GM19193 (cell line): ENCODE measurements around the gene PRAMEF20.
"Not testable (repeated sequence)": the region's sequence is repeated elsewhere in the genome, so short reads cannot be mapped to it uniquely, and the experiment has no call there.

Source experiments
- POLR2A ChIP-seq: IDR thresholded peaks from 4 replicates; pipeline ENCODE4 v1.6.1; 2011; ENCODE audit not compliant: insufficient read depth, insufficient read length; ENCODE audit errors: extremely low read depth

Gene PRAMEF20

DNA sequence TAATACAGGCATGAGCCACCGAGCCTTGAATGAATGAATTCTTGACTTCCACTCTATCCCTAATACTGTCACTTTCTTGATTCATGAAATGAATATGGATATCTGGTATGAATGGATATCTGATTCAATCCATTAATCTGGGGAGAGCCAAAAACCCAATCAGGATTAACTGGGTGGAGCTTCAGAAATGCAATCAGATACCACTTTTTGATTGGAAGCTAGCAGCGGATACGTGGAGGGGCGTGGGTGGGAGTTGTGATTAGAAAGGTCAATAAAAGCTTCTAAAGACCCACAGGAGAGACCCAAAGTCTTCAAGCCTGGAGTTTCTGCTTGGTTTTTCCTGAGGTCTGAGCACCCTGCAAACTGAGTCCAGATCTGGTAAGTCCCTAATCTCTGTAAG is at the start of gene PRAMEF20:
Gene PRAMEF20, plus strand, starts transcription at position 301 of the 400 bp plus-strand sequence. CDS start 5,905 bp downstream, outside the sequence.
- TF ChIP-seq POLR2A, result not testable (repeated sequence)

- TF ChIP-seq POLR2A, result not testable (repeated sequence)
Observed at GRCh38 chr1:13389332-13389731, 20.9 kb upstream of the PRAMEF20 start, which contains the start of gene PRAMEF17. PRAMEF17 (plus strand) TSS chr1:13389632; CDS start chr1:13389658, 26 bp downstream.

DNA sequence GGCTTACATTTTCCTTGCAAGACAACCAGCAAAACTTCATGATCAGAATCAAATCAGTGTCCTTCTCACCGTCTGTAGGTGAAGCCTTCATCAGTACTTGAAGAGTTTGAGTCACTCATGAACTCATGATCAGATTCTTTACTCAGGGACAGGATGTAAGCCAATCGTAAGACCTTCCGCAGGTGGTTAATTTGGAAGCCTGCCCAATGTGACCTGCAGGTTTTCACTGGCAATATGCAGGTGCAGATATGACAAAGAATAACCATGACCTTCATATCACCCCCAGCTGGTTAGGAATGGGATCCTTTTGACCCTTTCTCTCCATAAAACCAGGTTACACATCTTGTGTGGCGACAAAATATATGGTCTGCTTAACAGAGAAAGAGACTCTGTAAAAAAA is 2.4 kb upstream of the PRAMEF20 start:
- no peak for TF ChIP-seq POLR2A

GRCh38 chr1:13430495-13430894 is 20.2 kb downstream of the PRAMEF20 start:
- TF ChIP-seq POLR2A, result no peak

GRCh38 chr1:13432251-13432650 is 22.0 kb downstream of the PRAMEF20 start:
- no peak for TF ChIP-seq POLR2A

DNA sequence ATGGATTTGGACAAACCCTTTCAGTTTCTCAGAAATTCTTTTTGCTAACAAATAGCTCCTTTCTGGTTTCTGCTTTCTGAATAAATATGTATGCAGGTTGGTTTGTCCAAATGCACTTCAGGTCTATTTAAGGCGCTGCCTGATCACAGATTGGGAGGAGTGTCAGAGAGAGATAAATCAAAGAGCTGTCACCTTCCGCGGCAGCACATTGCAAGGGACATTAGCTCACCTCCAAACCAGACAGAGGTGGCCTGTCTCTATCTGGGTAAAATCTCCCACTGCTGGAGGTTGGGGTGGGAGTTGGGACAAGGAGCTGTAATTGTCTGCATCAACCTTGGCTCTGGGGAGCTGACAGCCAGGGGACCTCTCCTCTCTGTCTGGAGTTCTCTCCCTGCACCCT is 25.2 kb downstream of the PRAMEF20 start:
- no peak for TF ChIP-seq POLR2A

GRCh38 chr1:13443335-13443979 is 33.2 kb downstream of the PRAMEF20 start:
- no peak for TF ChIP-seq POLR2A

DNA sequence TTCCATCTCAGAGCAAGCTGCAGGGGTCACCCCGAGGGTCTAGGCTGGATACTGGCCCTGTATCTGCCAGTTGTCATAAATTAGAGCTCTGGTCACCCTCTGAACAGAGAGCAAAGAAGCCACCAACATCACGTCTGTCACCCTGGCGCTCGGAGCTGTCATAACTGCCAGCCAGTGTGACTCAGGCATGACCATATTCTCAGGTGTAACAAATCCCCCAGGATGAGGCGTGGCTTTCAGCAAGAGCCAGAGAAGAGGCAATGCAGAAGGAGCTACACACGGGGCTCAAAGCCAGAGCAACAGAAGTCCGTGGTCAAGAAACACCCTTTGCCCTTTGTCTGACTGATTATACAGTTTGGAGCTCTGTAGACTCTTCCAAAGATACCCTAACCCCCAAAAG is 40.0 kb downstream of the PRAMEF20 start:
- no peak for TF ChIP-seq POLR2A

- TF ChIP-seq POLR2A, result no peak
Observed at GRCh38 chr1:13451399-13451965, 41.2 kb downstream of the PRAMEF20 start.

GRCh38 chr1:13456904-13457532 is 46.8 kb downstream of the PRAMEF20 start:
- TF ChIP-seq POLR2A, result no peak

GRCh38 chr1:13461977-13462376 is 51.7 kb downstream of the PRAMEF20 start:
- no peak for TF ChIP-seq POLR2A

GRCh38 chr1:13462682-13463081 is 52.4 kb downstream of the PRAMEF20 start:
- TF ChIP-seq POLR2A, result no peak

DNA sequence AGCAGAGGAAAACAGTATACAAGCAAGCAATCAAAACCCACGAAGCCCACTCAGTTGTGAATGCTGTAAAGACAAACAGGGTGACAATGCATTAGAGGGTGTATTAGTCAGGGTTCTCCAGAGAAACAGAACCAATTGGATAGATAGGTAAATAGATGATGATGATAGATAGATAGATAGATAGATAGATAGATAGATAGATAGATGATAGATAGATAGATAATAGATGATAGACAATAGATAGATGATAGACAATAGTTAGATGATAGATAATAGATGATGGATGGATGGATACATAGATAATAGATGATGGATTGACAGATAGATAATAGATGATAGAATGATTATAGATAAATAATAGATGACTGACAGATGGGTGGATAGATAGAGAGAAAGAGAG is 55.3 kb downstream of the PRAMEF20 start:
- TF ChIP-seq POLR2A, result no peak

- no peak for TF ChIP-seq POLR2A
Observed at GRCh38 chr1:13469343-13469742, 59.1 kb downstream of the PRAMEF20 start.
